MCF 10A (cell line): ENCODE measurements around the gene OBSL1. TPM values are rescaled to one million over a fixed set of nuclear protein-coding genes. Genes with fewer than 3 reads are reported as not detected.

Experiments used
- BruUV-seq: library from RNA; stranded (reverse); fragments of 400-500 nt; replicated peaks from 2 replicates; lab custom pipeline; 2021; lab: Mats Ljungman, UMichigan
- CTCF ChIA-PET: fragments of 300-600 bp; sonication (Branson Sonifier 250); formaldehyde crosslinking; extraction: SDS; loops from one replicate; lab custom pipeline; 2021; ENCODE audit warnings: antibody characterized with exemption, inconsistent platforms; lab: Yijun Ruan, JAX
- POLR2A ChIA-PET: fragments of 300-600, 350-650 bp; sonication (Branson Sonifier 250); formaldehyde crosslinking; extraction: SDS; loops from one replicate; lab custom pipeline; 2020; ENCODE audit warnings: antibody characterized with exemption, inconsistent platforms; lab: Yijun Ruan, JAX
- DNase-seq: peaks from one replicate; pipeline ENCODE4 v3.0.0-alpha.2; 2018; ENCODE audit not compliant: unreplicated experiment
- H3K27ac Mint-ChIP-seq: one replicate; pipeline ENCODE4 v1.8.0; 2022; ENCODE audit warnings: mild to moderate bottlenecking, low read depth, mixed read lengths; ENCODE audit not compliant: unreplicated experiment
- H3K27me3 Mint-ChIP-seq: one replicate; pipeline ENCODE4 v1.8.0; 2022; ENCODE audit warnings: mixed read lengths; ENCODE audit not compliant: insufficient read depth, unreplicated experiment
- H3K36me3 Mint-ChIP-seq: one replicate; pipeline ENCODE4 v1.8.0; 2022; ENCODE audit warnings: mild to moderate bottlenecking, moderate library complexity, mixed read lengths; ENCODE audit not compliant: insufficient read depth, unreplicated experiment
- H3K4me1 Mint-ChIP-seq: one replicate; pipeline ENCODE4 v1.8.0; 2022; ENCODE audit warnings: mixed read lengths; ENCODE audit not compliant: insufficient read depth, unreplicated experiment
- H3K4me3 Mint-ChIP-seq: one replicate; pipeline ENCODE4 v1.8.0; 2022; ENCODE audit warnings: mild to moderate bottlenecking, moderate library complexity, mixed read lengths; ENCODE audit not compliant: unreplicated experiment
- H3K9me3 Mint-ChIP-seq: one replicate; pipeline ENCODE4 v1.8.0; 2022; ENCODE audit warnings: mixed read lengths; ENCODE audit not compliant: unreplicated experiment
- intact Hi-C: fragments of 100-400 bp; cut with micrococcal nuclease; formaldehyde crosslinking; loops from 2 replicates; pipeline ENCODE4 v1.14.1; 2022
- total RNA-seq: library from RNA; stranded (reverse); gene quantifications from 2 replicates; pipeline ENCODE4 v1.2.3, GENCODE V29; 2022
- TF ChIP-seq, protein P1 (sequence below): fragments of 200-600 bp; IDR thresholded peaks from one replicate; pipeline ENCODE4 v1.8.0; 2022; ENCODE audit warnings: antibody characterized with exemption, mild to moderate bottlenecking; ENCODE audit not compliant: unreplicated experiment

OBSL1 gene
- total RNA-seq, 1 experiment from 2014 or later, result 29.0 TPM

DNA sequence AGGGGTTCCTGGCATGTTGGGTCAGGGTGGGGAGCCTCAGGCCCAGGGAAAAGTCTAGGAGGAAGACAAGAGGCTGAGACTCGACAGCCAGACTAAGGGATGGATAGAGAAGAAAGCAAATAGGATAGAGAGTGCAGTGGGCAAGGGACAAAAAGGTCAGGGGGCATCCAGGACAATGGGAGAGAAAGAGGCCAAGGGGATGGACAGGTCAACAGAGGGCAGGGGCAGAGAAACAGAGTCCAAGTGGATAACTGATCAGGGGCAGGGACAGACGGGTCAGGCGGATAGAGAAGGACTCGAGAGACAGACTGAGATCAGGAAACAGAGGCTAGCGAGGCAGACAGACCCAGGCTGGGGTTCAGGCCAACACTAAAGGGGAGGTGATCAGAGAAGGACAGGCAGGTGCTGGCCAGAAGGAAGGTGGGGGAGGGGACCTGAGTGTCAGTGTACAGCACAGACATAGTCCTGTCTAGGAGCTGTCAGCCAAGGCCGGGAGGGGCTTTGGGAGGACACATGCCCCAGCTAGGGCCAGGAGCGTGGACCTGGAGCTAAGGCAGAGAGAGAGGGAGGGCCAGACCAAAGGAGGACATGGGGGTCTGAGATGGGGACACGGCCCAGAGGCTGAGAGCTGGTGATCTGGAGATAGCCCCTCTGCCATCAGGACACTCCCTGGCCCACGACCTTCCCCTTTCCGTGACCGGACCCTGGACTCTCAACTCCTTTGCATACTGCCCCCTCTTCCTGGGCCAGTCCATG lies 44.8 kb downstream of the OBSL1 start:
- BruUV-seq, result no TSS peak
- no peaks in the 10 kb centered on the region for H3K36me3 Mint-ChIP-seq
- ChIA-PET CTCF (interaction anchor here (0.5 to 11.3 kb wide), 6 partner anchors 17 to 125 kb away, joined by 3 to 287 read pairs (median 4); partner anchors contain the start of gene GMPPA), POLR2A (interaction anchor here (1.1 to 1.4 kb wide), 2 partner anchors 31 to 123 kb away, joined by 3 to 5 read pairs; a partner anchor contains a TSS)
- TF ChIP-seq, protein P1, sequence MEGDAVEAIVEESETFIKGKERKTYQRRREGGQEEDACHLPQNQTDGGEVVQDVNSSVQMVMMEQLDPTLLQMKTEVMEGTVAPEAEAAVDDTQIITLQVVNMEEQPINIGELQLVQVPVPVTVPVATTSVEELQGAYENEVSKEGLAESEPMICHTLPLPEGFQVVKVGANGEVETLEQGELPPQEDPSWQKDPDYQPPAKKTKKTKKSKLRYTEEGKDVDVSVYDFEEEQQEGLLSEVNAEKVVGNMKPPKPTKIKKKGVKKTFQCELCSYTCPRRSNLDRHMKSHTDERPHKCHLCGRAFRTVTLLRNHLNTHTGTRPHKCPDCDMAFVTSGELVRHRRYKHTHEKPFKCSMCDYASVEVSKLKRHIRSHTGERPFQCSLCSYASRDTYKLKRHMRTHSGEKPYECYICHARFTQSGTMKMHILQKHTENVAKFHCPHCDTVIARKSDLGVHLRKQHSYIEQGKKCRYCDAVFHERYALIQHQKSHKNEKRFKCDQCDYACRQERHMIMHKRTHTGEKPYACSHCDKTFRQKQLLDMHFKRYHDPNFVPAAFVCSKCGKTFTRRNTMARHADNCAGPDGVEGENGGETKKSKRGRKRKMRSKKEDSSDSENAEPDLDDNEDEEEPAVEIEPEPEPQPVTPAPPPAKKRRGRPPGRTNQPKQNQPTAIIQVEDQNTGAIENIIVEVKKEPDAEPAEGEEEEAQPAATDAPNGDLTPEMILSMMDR, result no peak
- H3K4me1 Mint-ChIP-seq, result peaks cover 8% of the 10 kb centered on the region
- H3K27me3 Mint-ChIP-seq, result peaks cover 71% of the 10 kb centered on the region
- no peak overlapping the region for H3K27ac Mint-ChIP-seq
- intact Hi-C loops, result no loop called here
- no peak overlapping the region for H3K4me3 Mint-ChIP-seq
- DNase-seq, result no peak
- H3K9me3 Mint-ChIP-seq, result no peaks in the 10 kb centered on the region

- no peak overlapping the region for H3K4me3 Mint-ChIP-seq
- TF ChIP-seq, protein P1, result no peak
- no peaks in the 10 kb centered on the region for H3K36me3 Mint-ChIP-seq
- intact Hi-C loops, result no loop called here
- H3K27ac Mint-ChIP-seq, result no peak overlapping the region
- POLR2A ChIA-PET, result interaction anchor here (0.9 to 1.5 kb wide), 2 partner anchors 18 to 163 kb away, joined by 3 read pairs; partner anchors contain the start of gene TMEM198
- no peaks in the 10 kb centered on the region for H3K9me3 Mint-ChIP-seq
- H3K4me1 Mint-ChIP-seq, result peaks cover 13% of the 10 kb centered on the region
- H3K27me3 Mint-ChIP-seq, result peaks cover 66% of the 10 kb centered on the region
- no TSS peak for BruUV-seq
- CTCF ChIA-PET, result interaction anchor here (0.5 to 11.3 kb wide), 8 partner anchors 16 to 161 kb away, joined by 3 to 287 read pairs (median 3); no protein-coding TSS in a partner anchor
- DNase-seq, result no peak
Observed at GRCh38 chr2:219525533-219526232, 45.7 kb downstream of the OBSL1 start.

GRCh38 chr2:219524817-219525216 lies 46.5 kb downstream of the OBSL1 start:
- Mint-ChIP-seq H3K4me3 (no peak overlapping the region), H3K27ac (no peak overlapping the region), H3K27me3 (peaks cover 58% of the 10 kb centered on the region), H3K4me1 (peaks cover 18% of the 10 kb centered on the region), H3K36me3 (no peaks in the 10 kb centered on the region), H3K9me3 (no peaks in the 10 kb centered on the region)
- intact Hi-C loops, result no loop called here
- TF ChIP-seq, protein P1, result no peak
- no TSS peak for BruUV-seq
- ChIA-PET CTCF (interaction anchor here (1.8 to 11.3 kb wide), 2 partner anchors 25 to 124 kb away, joined by 5 to 287 read pairs; partner anchors contain the start of gene GMPPA), POLR2A (interaction anchor here (1.5 kb wide), 1 partner anchor 164 kb away, joined by 3 read pairs; no protein-coding TSS in a partner anchor)
- DNase-seq, result no peak
